Gastroesophageal sphincter (tissue), 3 donors: Measurements from ENCODE around the gene PLBD2.

Experiments used
- CTCF ChIP-seq, 4 experiments: fragments of 200-600 bp in 2 of 4; fragments of 450-650 bp in 2 of 4; sonication (generic) in 1 of 4; IDR thresholded peaks; one replicate each; pipeline ENCODE4 v1.5.1; 2017 to 2019; ENCODE audit warnings: antibody characterized with exemption in 4 of 4, mild to moderate bottlenecking in 2 of 4, moderate library complexity in 2 of 4
- EP300 ChIP-seq: sonication (generic); formaldehyde crosslinking; IDR thresholded peaks from one replicate; pipeline ENCODE4 v1.6.1; 2017; ENCODE audit warnings: antibody characterized with exemption, mild to moderate bottlenecking
- POLR2A ChIP-seq, 2 donors: fragments of 450-650 bp; IDR thresholded peaks; one replicate each; pipeline ENCODE4 v1.6.1; 2017; ENCODE audit warnings: antibody characterized with exemption in 2 of 2, mild to moderate bottlenecking in 2 of 2, moderate library complexity in 1 of 2
- POLR2AphosphoS5 ChIP-seq: sonication (generic); formaldehyde crosslinking; IDR thresholded peaks from one replicate; pipeline ENCODE4 v1.6.1; 2017; ENCODE audit warnings: antibody characterized with exemption

DNA sequence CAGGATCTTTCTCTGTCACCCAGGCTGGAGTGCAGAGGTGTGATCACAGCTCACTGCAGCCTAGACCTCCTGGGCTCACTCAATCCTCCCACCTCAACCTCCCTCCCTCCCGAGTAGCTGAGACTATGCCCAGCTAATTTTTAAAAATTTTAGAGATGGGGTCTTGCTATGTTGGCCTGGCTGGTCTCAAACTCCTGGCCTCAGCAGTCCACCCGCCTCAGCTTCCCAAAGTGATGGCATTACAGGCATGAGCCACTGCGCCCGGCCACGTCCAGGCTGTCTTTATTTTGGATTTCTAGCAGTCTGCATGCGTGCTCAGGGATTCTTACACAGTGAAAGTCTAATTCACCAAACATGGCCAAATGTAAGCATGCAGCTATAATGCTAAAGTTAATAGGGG lies 41.3 kb upstream of the PLBD2 start:
- TF ChIP-seq EP300 (no peak), CTCF (IDR thresholded peaks at IDR 0.05) (no peak), POLR2AphosphoS5 (no peak), POLR2A (IDR thresholded peaks at IDR 0.05) (no peak)
